Psoas muscle (tissue), 8 donors: ENCODE data around the gene TMEM150A. TPM values are rescaled to one million over a fixed set of nuclear protein-coding genes. Genes with fewer than 3 reads are reported as not detected.

Experiments
- ATAC-seq, 4 donors: fragments of 200-7000 bp; cut with Tn5 transposase; one replicate each; pipeline ENCODE4 v1.9.1; 2020; ENCODE audit warnings: moderate library complexity in 3 of 4, mild to moderate bottlenecking in 2 of 4
- DNase-seq, 2 donors: peaks; one replicate each; pipeline ENCODE4 v3.0.0-alpha.2; 2020
- H3K27ac ChIP-seq: fragments of 200-600 bp; one replicate; pipeline ENCODE4 v1.8.0; 2022
- H3K27me3 ChIP-seq, 3 donors: fragments of 200-600 bp in 1 of 3; one replicate each; pipeline versions ENCODE4 v1.6.1 to v1.8.0; 2013 to 2022; ENCODE audit warnings: low read length in 2 of 3, mild to moderate bottlenecking in 2 of 3, moderate library complexity in 1 of 3; ENCODE audit not compliant: insufficient read depth in 3 of 3
- H3K36me3 ChIP-seq, 2 donors: fragments of 200-600 bp in 1 of 2; one replicate each; pipeline versions ENCODE4 v1.6.1 to v1.8.0; 2013 to 2022; ENCODE audit warnings: low read depth in 1 of 2, mild to moderate bottlenecking in 1 of 2, moderate library complexity in 1 of 2; ENCODE audit not compliant: insufficient read depth in 1 of 2
- H3K4me1 ChIP-seq: fragments of 200-600 bp; one replicate; pipeline ENCODE4 v1.8.0; 2022
- H3K4me3 ChIP-seq: fragments of 200-600 bp; one replicate; pipeline ENCODE4 v1.8.0; 2022; ENCODE audit warnings: mild to moderate bottlenecking
- H3K9me3 ChIP-seq: fragments of 200-600 bp; one replicate; pipeline ENCODE4 v1.8.0; 2022
- CTCF ChIP-seq: fragments of 200-600 bp; IDR thresholded peaks from one replicate; pipeline ENCODE4 v1.8.0; 2022; ENCODE audit warnings: antibody characterized with exemption
- WGBS, 3 donors: extraction: QIAGEN DNeasy Blood & Tissue Kit; methylation state at CpG; one replicate each; pipeline versions ENCODE4 v1.1.6 to v1.1.7; 2013; 5-methylcytosine and 5-hydroxymethylcytosine counted together
- intact Hi-C, 2 donors: fragments of 100-400 bp; cut with DNase I; formaldehyde crosslinking; loops; one replicate each; pipeline versions ENCODE4 v1.11.0 to v1.14.2; 2022
- polyA plus RNA-seq, 3 donors: library from polyadenylated mRNA; stranded (reverse); fragments of 200-250 nt; gene quantifications; one replicate each; pipeline ENCODE4 v1.2.3, GENCODE V29; 2013
- total RNA-seq, 4 donors: library from RNA; stranded (reverse); fragmentation: NEBNext Ultra II Directional in 2 of 4; extraction: Animal tissue kit (Norgen Biotek cat#: 25700) in 2 of 4; gene quantifications; one replicate each; pipeline versions ENCODE4 v1.2.1 to v1.2.4, GENCODE V29; 2021 to 2023
- donor health status: healthy with polysubstance abuse.
- donor health status: DM: no; HTN: no; CAD: no; lungs with moderate emphysema.
- donor health status: Bipolar disorder and iron deficiency.
- donor health status: healthy.
- donor health status: DM: yes; HTN: yes; CAD: no.
- donor health status: DM: no; HTN: no; CAD: no.
- donor health status: DM: no; HTN: no; CAD: no.
- donor health status: DM: yes; HTN: yes; CAD: no.

TMEM150A gene
- total and polyA plus RNA-seq, 7 donors, result 17.4 to 82.6 (median 33.8) TPM

GRCh38 chr2:85580206-85580605, 22.3 kb downstream of the TMEM150A start:
- H3K9me3 ChIP-seq, result no peaks in the 10 kb centered on the region
- H3K4me3 ChIP-seq, result no peak overlapping the region
- no peaks in the 10 kb centered on the region for H3K27me3 ChIP-seq
- H3K36me3 ChIP-seq, result no peaks in the 10 kb centered on the region
- peaks cover 36% of the 10 kb centered on the region for H3K4me1 ChIP-seq
- intact Hi-C loops, result no loop called here
- H3K27ac ChIP-seq, result peak overlapping the region; percentile 73
- DNase-seq, result peak in 1 of 2 donors; percentile 14
- TF ChIP-seq CTCF, result no peak
- no peak for ATAC-seq
- 78 to 93% (median 83%) methylated on average over 3 of the region's 3 CpGs for WGBS, 3 donors

GRCh38 chr2:85579266-85579935, 23.1 kb downstream of the TMEM150A start:
- intact Hi-C loops, result no loop called here
- ATAC-seq (no peak), DNase-seq (peak in 1 of 2 donors; percentile 58)
- H3K27ac ChIP-seq, result peak overlapping the region; percentile 73
- TF ChIP-seq CTCF, result no peak
- H3K36me3 ChIP-seq, result no peaks in the 10 kb centered on the region
- H3K27me3 ChIP-seq, result no peaks in the 10 kb centered on the region
- H3K4me1 ChIP-seq, result peaks cover 30% of the 10 kb centered on the region
- no peaks in the 10 kb centered on the region for H3K9me3 ChIP-seq
- WGBS, 3 donors, result 40 to 54% (median 41%) methylated on average over 6 of the region's 6 CpGs
- peak overlapping the region; percentile 51 for H3K4me3 ChIP-seq

GRCh38 chr2:85578243-85579180, 24.0 kb downstream of the TMEM150A start:
- no peak for TF ChIP-seq CTCF
- Histone ChIP-seq H3K36me3 (no peaks in the 10 kb centered on the region), H3K4me3 (peak overlapping the region; percentile 51), H3K9me3 (no peaks in the 10 kb centered on the region), H3K27me3 (no peaks in the 10 kb centered on the region), H3K27ac (peak overlapping the region; percentile 73), H3K4me1 (peaks cover 26% of the 10 kb centered on the region)
- 35 to 49% (median 45%) methylated on average over 19 of the region's 19 CpGs for whole genome bisulfite sequencing, 3 donors
- peak; percentile 67 to 87 (median 84) for ATAC-seq
- DNase-seq, result peak; percentile 64 to 88
- intact Hi-C loops, result no loop called here

GRCh38 chr2:85577386-85578242, 24.9 kb downstream of the TMEM150A start, which contains the start of gene VAMP8:
Gene VAMP8, plus strand, starts transcription at chr2:85577586. Its CDS starts 61 bp downstream, at chr2:85577647.
- 26 to 37% (median 28%) methylated on average over 19 of the region's 19 CpGs for WGBS, 3 donors
- peak; percentile 47 to 79 for DNase-seq

More at GRCh38 chr2:85577386-85578242, 24.9 kb downstream of the TMEM150A start, which contains the start of gene VAMP8:
- H3K27ac ChIP-seq, result peak within 1 kb of the TSS; percentile 73
- peak within 1 kb of the TSS; percentile 51 for H3K4me3 ChIP-seq
- no peak for TF ChIP-seq CTCF
- no peaks in the 10 kb centered on the region for H3K9me3 ChIP-seq
- intact Hi-C loops, result no loop called here
- no peaks in the 10 kb centered on the region for H3K36me3 ChIP-seq
- no peaks in the 10 kb centered on the region for H3K27me3 ChIP-seq
- peaks cover 26% of the 10 kb centered on the region for H3K4me1 ChIP-seq
- ATAC-seq, result peak; percentile 64 to 79 (median 74)
